GM10248 (cell line): ENCODE results near the gene NEU1.

Source experiments
- CTCF ChIA-PET: fragments of 300-600 bp; sonication (Branson Sonifier 250); formaldehyde crosslinking; extraction: SDS; loops from one replicate; lab custom pipeline; 2021; ENCODE audit warnings: antibody characterized with exemption; lab: Yijun Ruan, JAX
- POLR2A ChIA-PET: fragments of 350-650 bp; sonication (Branson Sonifier 250); formaldehyde crosslinking; extraction: SDS; loops from one replicate; lab custom pipeline; 2020; ENCODE audit warnings: antibody characterized with exemption; lab: Yijun Ruan, JAX
- DNase-seq: peaks from one replicate; pipeline ENCODE4 v3.0.0; 2012; ENCODE audit errors: extremely low spot score
- TF ChIP-seq, protein P1 (sequence below): IDR thresholded peaks from 2 replicates; pipeline ENCODE4 v1.5.1; 2012; ENCODE audit warnings: mild to moderate bottlenecking, low read depth; ENCODE audit errors: extremely low read depth, missing control alignments, control extremely low read depth

Gene NEU1

DNA sequence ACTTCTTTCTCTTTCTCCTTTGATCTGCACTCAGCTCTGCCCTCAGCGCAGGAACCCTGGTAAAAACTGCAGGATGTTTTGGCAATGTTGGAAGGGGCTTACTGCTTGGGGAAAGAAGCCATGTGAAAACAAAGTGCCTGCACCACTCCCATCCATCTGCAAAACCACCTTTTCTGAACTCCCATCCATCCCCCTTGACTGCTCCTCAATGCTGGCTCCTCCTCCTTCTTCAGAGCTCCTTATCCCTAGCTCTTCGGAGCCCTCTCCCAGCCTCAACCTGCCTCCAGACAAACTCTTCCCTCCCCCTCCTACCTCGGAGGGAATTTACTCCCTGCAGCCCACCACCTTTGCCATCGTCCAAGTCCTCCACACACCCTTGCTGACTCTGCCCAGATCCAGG, 43.5 kb upstream of the NEU1 start:
- ChIA-PET POLR2A (no interaction called here), CTCF (interaction anchor here (0.9 to 1.1 kb wide), 2 partner anchors 10 to 12 kb away, joined by 3 to 4 read pairs; no protein-coding TSS in a partner anchor)
- no peak for DNase-seq
- TF ChIP-seq, protein P1, sequence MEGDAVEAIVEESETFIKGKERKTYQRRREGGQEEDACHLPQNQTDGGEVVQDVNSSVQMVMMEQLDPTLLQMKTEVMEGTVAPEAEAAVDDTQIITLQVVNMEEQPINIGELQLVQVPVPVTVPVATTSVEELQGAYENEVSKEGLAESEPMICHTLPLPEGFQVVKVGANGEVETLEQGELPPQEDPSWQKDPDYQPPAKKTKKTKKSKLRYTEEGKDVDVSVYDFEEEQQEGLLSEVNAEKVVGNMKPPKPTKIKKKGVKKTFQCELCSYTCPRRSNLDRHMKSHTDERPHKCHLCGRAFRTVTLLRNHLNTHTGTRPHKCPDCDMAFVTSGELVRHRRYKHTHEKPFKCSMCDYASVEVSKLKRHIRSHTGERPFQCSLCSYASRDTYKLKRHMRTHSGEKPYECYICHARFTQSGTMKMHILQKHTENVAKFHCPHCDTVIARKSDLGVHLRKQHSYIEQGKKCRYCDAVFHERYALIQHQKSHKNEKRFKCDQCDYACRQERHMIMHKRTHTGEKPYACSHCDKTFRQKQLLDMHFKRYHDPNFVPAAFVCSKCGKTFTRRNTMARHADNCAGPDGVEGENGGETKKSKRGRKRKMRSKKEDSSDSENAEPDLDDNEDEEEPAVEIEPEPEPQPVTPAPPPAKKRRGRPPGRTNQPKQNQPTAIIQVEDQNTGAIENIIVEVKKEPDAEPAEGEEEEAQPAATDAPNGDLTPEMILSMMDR: no peak

DNA sequence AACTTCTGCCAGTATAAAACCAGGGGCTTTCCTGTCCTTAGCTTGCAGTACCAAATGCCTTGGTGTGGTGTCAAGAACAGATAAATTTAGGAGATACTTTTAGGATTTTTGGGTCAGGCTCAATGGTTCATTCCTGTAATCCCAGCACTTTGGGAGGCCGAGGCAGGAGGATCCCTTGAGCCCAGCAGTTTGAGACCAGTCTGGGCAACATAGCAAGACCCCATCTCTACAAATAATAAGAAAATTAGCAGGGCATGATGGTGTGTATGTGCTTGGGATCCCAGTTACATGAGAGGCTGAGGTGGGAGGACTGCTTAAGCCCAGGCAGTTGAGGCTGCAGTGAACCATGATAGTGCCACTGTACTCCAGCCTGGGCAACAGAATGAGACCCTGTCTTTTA, 42.4 kb upstream of the NEU1 start:
- DNase-seq: no peak
- TF ChIP-seq, protein P1: no peak
- ChIA-PET CTCF (interaction anchor here (1.1 kb wide), 1 partner anchor 13 kb away, joined by 3 read pairs; no protein-coding TSS in a partner anchor), POLR2A (no interaction called here)

DNA sequence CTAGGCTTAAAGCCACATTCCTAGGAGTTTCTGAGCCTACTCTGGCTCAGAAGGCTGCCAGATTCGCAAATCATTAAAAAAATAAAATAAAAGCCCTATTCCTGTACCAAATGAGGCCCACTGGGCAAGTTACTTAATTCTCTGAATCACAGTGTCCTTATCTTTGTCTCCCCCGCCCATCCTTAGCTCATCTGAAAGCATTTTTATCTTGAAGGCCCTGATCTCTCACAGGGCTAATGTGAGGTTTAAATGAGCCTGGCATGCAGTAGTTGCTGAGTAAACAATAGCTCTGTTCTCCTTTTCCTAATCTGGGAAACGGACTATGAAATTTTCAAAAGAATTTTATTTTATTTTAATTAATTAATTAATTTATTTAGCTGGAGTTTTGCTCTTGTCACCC, 41.3 kb upstream of the NEU1 start:
- ChIA-PET CTCF (no interaction called here), POLR2A (no interaction called here)
- TF ChIP-seq, protein P1: no peak
- no peak for DNase-seq

DNA sequence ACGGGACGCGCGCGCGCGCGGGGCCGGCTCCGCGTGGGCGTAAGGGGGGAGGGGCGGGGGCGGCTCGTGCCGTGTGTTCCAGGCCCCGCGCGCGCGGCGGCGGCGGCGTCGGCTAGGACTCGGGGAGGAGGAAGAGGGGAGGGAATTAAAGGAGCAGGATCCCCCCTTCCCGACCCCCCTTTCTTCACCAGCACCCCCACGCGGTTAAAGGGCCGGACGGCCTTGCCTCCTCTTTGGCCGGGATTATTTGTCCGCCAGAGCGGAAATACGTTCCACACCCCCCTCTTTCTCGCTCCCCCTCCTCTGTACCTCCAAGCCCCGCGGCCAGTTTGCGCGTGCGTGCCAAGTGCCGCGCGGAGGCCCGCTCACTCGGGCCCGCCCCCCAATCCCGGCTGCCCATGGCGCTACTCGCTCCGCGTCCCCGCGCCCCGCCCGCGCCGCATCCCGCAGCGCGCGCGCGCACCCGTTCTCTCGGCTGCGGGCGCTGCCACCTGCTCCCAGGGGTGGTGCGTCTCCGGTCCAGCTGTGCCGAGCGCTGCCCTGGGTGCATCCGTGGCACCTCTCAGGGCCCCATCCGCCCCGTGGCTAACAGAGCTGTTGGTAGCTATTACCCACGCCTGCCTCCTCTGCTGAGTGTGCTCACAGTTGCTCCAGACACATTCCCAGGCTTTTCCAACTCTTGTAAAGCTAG, 39.5 kb upstream of the NEU1 start, which contains the start of gene ZBTB12:
ZBTB12 (minus strand) TSS at position 134 of the 691 bp plus-strand sequence. CDS start 781 bp downstream, outside the sequence.
- CTCF ChIA-PET: interaction anchor here (1.0 to 1.4 kb wide), 2 partner anchors 18 to 69 kb away, joined by 3 read pairs; no protein-coding TSS in a partner anchor
- POLR2A ChIA-PET: interaction anchor here (0.9 kb wide), 1 partner anchor 75 kb away, joined by 3 read pairs; the partner anchor contains the start of gene HSPA1B
- TF ChIP-seq, protein P1: no peak
- peak; percentile 94 for DNase-seq

DNA sequence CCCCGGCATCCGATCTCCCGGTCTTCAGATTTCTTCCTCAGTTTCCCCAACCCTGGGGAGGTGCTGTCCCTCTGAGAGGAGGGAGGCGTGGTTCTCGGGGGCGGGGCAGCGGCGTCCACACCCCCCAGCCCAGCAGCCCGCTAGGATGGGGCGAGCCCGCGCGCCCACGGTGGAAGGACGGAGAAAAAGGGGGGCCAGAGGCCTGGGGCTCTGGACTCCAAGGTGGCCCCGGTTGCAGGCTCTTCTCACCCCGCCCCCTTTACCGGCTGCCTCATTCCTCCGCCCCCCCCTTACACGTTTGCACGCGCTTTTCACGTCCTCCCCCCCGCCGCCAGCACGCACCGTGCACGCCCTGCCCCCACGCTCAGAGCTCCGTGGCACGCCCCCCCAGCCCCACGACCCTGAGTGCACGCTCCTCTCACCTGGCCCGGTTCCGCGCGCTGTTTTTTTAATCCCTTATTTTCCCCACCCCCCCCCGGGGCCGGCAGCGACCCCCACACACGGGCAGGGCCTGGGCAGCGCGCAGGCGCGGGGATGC, 38.9 kb upstream of the NEU1 start:
- TF ChIP-seq, protein P1: no peak
- POLR2A ChIA-PET: no interaction called here
- DNase-seq: peak; percentile 77
- CTCF ChIA-PET: interaction anchor here (1.4 kb wide), 1 partner anchor 18 kb away, joined by 3 read pairs; no protein-coding TSS in a partner anchor

DNA sequence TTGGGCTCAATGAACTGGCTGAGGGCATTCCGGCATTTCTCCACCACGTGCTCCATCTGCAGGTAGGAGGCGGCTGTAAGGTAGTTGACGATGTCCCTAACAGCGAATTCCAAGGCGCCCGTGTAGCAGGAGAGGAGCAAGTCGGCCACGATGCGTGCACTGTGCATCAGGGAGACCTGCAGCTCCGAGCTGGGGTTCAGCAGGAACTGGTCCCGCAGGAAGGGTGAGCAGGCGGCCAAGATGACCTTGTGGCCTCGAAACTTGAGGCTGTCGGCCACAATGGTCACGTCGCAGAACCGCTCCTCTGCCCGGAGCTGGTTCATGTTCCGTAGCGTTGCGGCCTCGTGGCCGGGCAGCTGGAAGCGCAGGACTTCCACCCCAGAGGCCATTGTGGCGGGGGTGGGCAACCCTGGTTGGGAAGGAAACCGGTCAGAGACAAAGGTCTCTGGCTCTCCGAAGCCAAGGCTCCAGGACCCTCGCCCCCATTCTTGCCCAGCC, 38.3 kb upstream of the NEU1 start:
- TF ChIP-seq, protein P1: no peak
- ChIA-PET CTCF (no interaction called here), POLR2A (no interaction called here)
- DNase-seq: no peak
